ENCODE results near the gene FNIP1. TPM values are rescaled to one million over a fixed set of nuclear protein-coding genes. Genes with fewer than 3 reads are reported as not detected.

The FNIP1 gene
- polyA plus RNA-seq, 1 donor from 2014 or later: 18.1 TPM

GRCh38 chr5:131649161-131649560 lies 147.7 kb downstream of the FNIP1 start:
- TF ChIP-seq CTCF (IDR thresholded peaks at IDR 0.05; ENCODE audit: poor library complexity, severe bottlenecking) (no peak), REST (IDR thresholded peaks at IDR 0.05; ENCODE audit: borderline replicate concordance) (no peak), MXI1 (conservative IDR thresholded peaks at IDR 0.05; ENCODE audit: poor library complexity, severe bottlenecking) (no peak), POLR2AphosphoS5 (IDR thresholded peaks at IDR 0.05) (no peak), EP300 (conservative IDR thresholded peaks at IDR 0.05; ENCODE audit: poor library complexity, severe bottlenecking) (no peak)
- Histone ChIP-seq H3K79me2 (replicated peaks; ENCODE audit: insufficient read depth, low read length) (no peaks in the 10 kb centered on the region), H3K27me3 (ENCODE audit: insufficient read depth, low read depth, low read length) (no peaks in the 10 kb centered on the region), H3K4me3 (ENCODE audit: low read length) (no peak overlapping the region), H3K4me2 (ENCODE audit: low read length) (no peak overlapping the region), H3K36me3 (ENCODE audit: insufficient read depth, low read length) (peaks cover 6% of the 10 kb centered on the region), H3F3A (ENCODE audit: insufficient read depth, low read length, poor library complexity, severe bottlenecking) (no peaks in the 10 kb centered on the region), H3K9me2 (ENCODE audit: insufficient read depth, low read length) (no peaks in the 10 kb centered on the region), H3K27ac (ENCODE audit: low read length) (no peak overlapping the region), H2AFZ (ENCODE audit: low read depth, low read length) (no peak overlapping the region), H3K9me3 (ENCODE audit: low read length) (no peaks in the 10 kb centered on the region), H3K9ac (ENCODE audit: low read length) (no peak overlapping the region), H4K20me1 (ENCODE audit: insufficient read depth) (no peaks in the 10 kb centered on the region)

- TF ChIP-seq RAD21 (conservative IDR thresholded peaks at IDR 0.05) (no peak), EP300 (conservative IDR thresholded peaks at IDR 0.05; ENCODE audit: poor library complexity, severe bottlenecking) (no peak), EZH2 (IDR thresholded peaks at IDR 0.05; ENCODE audit: borderline replicate concordance, insufficient read depth, low read length, poor library complexity, severe bottlenecking) (no peak), MXI1 (conservative IDR thresholded peaks at IDR 0.05; ENCODE audit: poor library complexity, severe bottlenecking) (no peak), SMC3 (conservative IDR thresholded peaks at IDR 0.05; ENCODE audit: poor library complexity) (no peak)
- Histone ChIP-seq H3K27ac (ENCODE audit: low read length) (no peak overlapping the region), H3F3A (ENCODE audit: insufficient read depth, low read length, poor library complexity, severe bottlenecking) (no peaks in the 10 kb centered on the region), H3K9ac (ENCODE audit: low read length) (no peak overlapping the region), H3K9me3 (ENCODE audit: low read length) (no peaks in the 10 kb centered on the region), H3K36me3 (ENCODE audit: insufficient read depth, low read length) (peaks cover 6% of the 10 kb centered on the region), H3K79me2 (replicated peaks; ENCODE audit: insufficient read depth, low read length) (no peaks in the 10 kb centered on the region), H3K4me3 (ENCODE audit: low read length) (no peak overlapping the region), H3K9me2 (ENCODE audit: insufficient read depth, low read length) (no peaks in the 10 kb centered on the region), H3K4me2 (ENCODE audit: low read length) (no peak overlapping the region), H3K27me3 (ENCODE audit: insufficient read depth, low read depth, low read length) (no peaks in the 10 kb centered on the region), H2AFZ (ENCODE audit: low read depth, low read length) (no peak overlapping the region), H4K20me1 (ENCODE audit: insufficient read depth) (no peaks in the 10 kb centered on the region)
These were observed 149.6 kb downstream of the FNIP1 start for GRCh38 chr5:131647048-131647769.

Data from neural cell (in vitro differentiated cells).